Fibroblast of lung (primary cell): ENCODE measurements around the gene RMND1. TPM values are rescaled to one million over a fixed set of nuclear protein-coding genes. Genes with fewer than 3 reads are reported as not detected.

Experiments
- DNase-seq, 2 donors: peaks; one replicate each; pipeline versions ENCODE4 v3.0.0 to v3.0.0-alpha.2; 2010; ENCODE audit warnings: low read depth in 2 of 2
- H2AFZ ChIP-seq: 2 replicates; pipeline ENCODE4 v1.5.1; 2012; ENCODE audit warnings: low read length, control low read depth, inconsistent platforms
- H3K27ac ChIP-seq: 2 replicates; pipeline ENCODE4 v1.5.1; 2011; ENCODE audit warnings: low read length, control low read depth; ENCODE audit not compliant: insufficient read depth
- H3K27me3 ChIP-seq: 2 replicates; pipeline ENCODE4 v1.5.1; 2011; ENCODE audit warnings: mild to moderate bottlenecking, low read length; ENCODE audit not compliant: control insufficient read depth, insufficient read depth
- H3K36me3 ChIP-seq: 2 replicates; pipeline ENCODE4 v1.5.1; 2011; ENCODE audit warnings: low read length; ENCODE audit not compliant: control insufficient read depth, insufficient read depth
- H3K4me1 ChIP-seq: 2 replicates; pipeline ENCODE4 v1.5.1; 2011; ENCODE audit warnings: low read length; ENCODE audit not compliant: control insufficient read depth, insufficient read depth; ENCODE audit errors: extremely low read depth
- H3K4me2 ChIP-seq: 2 replicates; pipeline ENCODE4 v1.5.1; 2011; ENCODE audit warnings: low read length, control low read depth; ENCODE audit not compliant: insufficient read depth; ENCODE audit errors: extremely low read depth
- H3K4me3 ChIP-seq, 4 experiments: fragments of 200-600 bp in 1 of 4; sonication (generic) in 1 of 4; replicated peaks in 1 of 4; 2 replicates each; pipeline ENCODE4 v1.5.1; 2011 to 2016; ENCODE audit warnings: low read length in 4 of 4, low read depth in 3 of 4, mild to moderate bottlenecking in 3 of 4, control low read depth in 2 of 4, inconsistent platforms in 1 of 4, mixed read lengths in 1 of 4; ENCODE audit not compliant: insufficient read depth in 1 of 4; ENCODE audit errors: control extremely low read depth in 1 of 4
- H3K79me2 ChIP-seq: 2 replicates; pipeline ENCODE4 v1.5.1; 2012; ENCODE audit warnings: mild to moderate bottlenecking, low read length, inconsistent platforms; ENCODE audit not compliant: control insufficient read depth, insufficient read depth
- H3K9ac ChIP-seq: 2 replicates; pipeline ENCODE4 v1.5.1; 2011; ENCODE audit warnings: mild to moderate bottlenecking, low read length, control low read depth; ENCODE audit not compliant: insufficient read depth
- H3K9me3 ChIP-seq: 2 replicates; pipeline ENCODE4 v1.5.1; 2012; ENCODE audit warnings: low read depth, low read length; ENCODE audit not compliant: control insufficient read depth, insufficient read depth
- H4K20me1 ChIP-seq: 2 replicates; pipeline ENCODE4 v1.5.1; 2011; ENCODE audit warnings: low read length; ENCODE audit not compliant: control insufficient read depth, insufficient read depth; ENCODE audit errors: extremely low read depth
- CTCF ChIP-seq, 2 donors: IDR thresholded peaks in 1 of 2; conservative IDR thresholded peaks in 1 of 2; 1 replicate in 1 of 2; 2 replicates in 1 of 2; pipeline ENCODE4 v1.5.1; 2011 to 2012; ENCODE audit warnings: low read length in 2 of 2, control low read depth in 1 of 2, inconsistent platforms in 1 of 2, low read depth in 1 of 2, mild to moderate bottlenecking in 1 of 2
- EZH2 ChIP-seq: IDR thresholded peaks from 2 replicates; pipeline ENCODE4 v1.5.1; 2012; ENCODE audit warnings: low read length, control low read depth, mild to moderate bottlenecking; ENCODE audit errors: missing control alignments
- polyA plus RNA-seq, 2 donors: library from polyadenylated mRNA; depleted of rRNA in 1 of 2; stranded (reverse) in 1 of 2; unstranded in 1 of 2; fragments of >200 nt; gene quantifications; 2 replicates each; pipeline ENCODE4 v1.2.1, GENCODE V29; 2011 to 2012; ENCODE audit warnings: missing spikeins in 1 of 2
- total RNA-seq: library from RNA; depleted of rRNA; stranded (reverse); fragments of >200 nt; gene quantifications from 2 replicates; pipeline ENCODE4 v1.2.1, GENCODE V29; 2014

Gene RMND1
- total and polyA plus RNA-seq, 2 donors (not counting 1 experiment from before 2014, with no cell fraction given) = 21.5 to 58.3 TPM

- DNase-seq = no peak
- Histone ChIP-seq H3K27me3 (no peaks in the 10 kb centered on the region), H3K4me3 (no peak overlapping the region), H3K4me1 (no peaks in the 10 kb centered on the region), H3K9ac (no peak overlapping the region), H4K20me1 (no peaks in the 10 kb centered on the region), H3K79me2 (peaks cover 6% of the 10 kb centered on the region), H3K9me3 (no peaks in the 10 kb centered on the region), H2AFZ (no peak overlapping the region), H3K36me3 (peaks cover 11% of the 10 kb centered on the region), H3K4me2 (no peak overlapping the region), H3K27ac (no peak overlapping the region)
- TF ChIP-seq EZH2 (no peak), CTCF (conservative IDR thresholded peaks at IDR 0.05 in 1 of 2, IDR thresholded peaks at IDR 0.05 in 1 of 2; ENCODE audit: low read depth in 1 of 2, low read length in 2 of 2) (no peak)
Measured at GRCh38 chr6:151408858-151409257, 43.1 kb downstream of the RMND1 start.

GRCh38 chr6:151403919-151404308 is 48.0 kb downstream of the RMND1 start:
- no peak overlapping the region for H2AFZ ChIP-seq
- DNase-seq = no peak
- no peak overlapping the region for H3K4me3 ChIP-seq
- no peak overlapping the region for H3K4me2 ChIP-seq
- H3K27ac ChIP-seq = no peak overlapping the region
- no peak overlapping the region for H3K9ac ChIP-seq
- H3K4me1 ChIP-seq = peaks cover 3% of the 10 kb centered on the region
- H4K20me1 ChIP-seq = no peaks in the 10 kb centered on the region
- H3K27me3 ChIP-seq = no peaks in the 10 kb centered on the region
- H3K9me3 ChIP-seq = no peaks in the 10 kb centered on the region
- H3K36me3 ChIP-seq = peaks cover 4% of the 10 kb centered on the region
- TF ChIP-seq CTCF (conservative IDR thresholded peaks at IDR 0.05 in 1 of 2, IDR thresholded peaks at IDR 0.05 in 1 of 2; ENCODE audit: low read depth in 1 of 2, low read length in 2 of 2) (no peak), EZH2 (no peak)
- peaks cover 48% of the 10 kb centered on the region for H3K79me2 ChIP-seq

- peaks cover 3% of the 10 kb centered on the region for H3K4me1 ChIP-seq
- peaks cover 4% of the 10 kb centered on the region for H3K36me3 ChIP-seq
- peaks cover 64% of the 10 kb centered on the region for H3K79me2 ChIP-seq
- no peak overlapping the region for H3K27ac ChIP-seq
- DNase-seq = no peak
- H3K4me2 ChIP-seq = no peak overlapping the region
- H3K4me3 ChIP-seq = no peak overlapping the region
- no peak overlapping the region for H2AFZ ChIP-seq
- no peaks in the 10 kb centered on the region for H3K27me3 ChIP-seq
- H4K20me1 ChIP-seq = no peaks in the 10 kb centered on the region
- H3K9ac ChIP-seq = no peak overlapping the region
- H3K9me3 ChIP-seq = no peaks in the 10 kb centered on the region
- TF ChIP-seq EZH2 (no peak), CTCF (conservative IDR thresholded peaks at IDR 0.05 in 1 of 2, IDR thresholded peaks at IDR 0.05 in 1 of 2; ENCODE audit: low read depth in 1 of 2, low read length in 2 of 2) (no peak)
Measured at GRCh38 chr6:151402228-151402627, 49.7 kb downstream of the RMND1 start.
